Ishikawa (cell line): ENCODE data around the gene RNASEL.

ENCODE experiments used
- REST ChIP-seq: IDR thresholded peaks from 2 replicates; pipeline ENCODE4 v1.6.1; 2012; ENCODE audit warnings: low read depth, mild to moderate bottlenecking
- TAF1 ChIP-seq: IDR thresholded peaks from 2 replicates; pipeline ENCODE4 v1.6.1; 2012; ENCODE audit warnings: low read depth, mild to moderate bottlenecking

- TF ChIP-seq REST: no peak
- TF ChIP-seq TAF1: no peak
Observed at GRCh38 chr1:182598296-182598695, 9.2 kb upstream of the RNASEL start.
